GM21717 (cell line): ENCODE measurements around the gene LIM2.
"Not testable (repeated sequence)": the region's sequence is repeated elsewhere in the genome, so short reads cannot be mapped to it uniquely, and the experiment has no call there.

Experiments used
- ATAC-seq: cut with Tn5 transposase; IDR thresholded peaks from one replicate; pipeline ENCODE4 v1.9.1; 2021; ENCODE audit warnings: mild to moderate bottlenecking, moderate library complexity; ENCODE audit not compliant: unreplicated experiment

Gene LIM2

GRCh38 chr19:51387924-51388389, at the start of gene LIM2:
Gene LIM2, minus strand, starts transcription at chr19:51387974. Its CDS starts 531 bp downstream, at chr19:51387443.
- no peak for ATAC-seq

- no peak for ATAC-seq
These were observed 46.7 kb upstream of the LIM2 start for GRCh38 chr19:51434456-51434855.

- ATAC-seq, result no peak
These were observed 45.3 kb upstream of the LIM2 start for GRCh38 chr19:51433043-51433442.

GRCh38 chr19:51431124-51431523, 43.4 kb upstream of the LIM2 start:
- no peak for ATAC-seq

- no peak for ATAC-seq
These were observed 42.4 kb upstream of the LIM2 start for GRCh38 chr19:51430221-51430620.

- no peak for ATAC-seq
These were observed 39.4 kb upstream of the LIM2 start for GRCh38 chr19:51427201-51427600.

GRCh38 chr19:51422053-51422448, 34.3 kb upstream of the LIM2 start:
- no peak for ATAC-seq

GRCh38 chr19:51421229-51422052, 33.7 kb upstream of the LIM2 start:
- ATAC-seq, result no peak

GRCh38 chr19:51420511-51420910, 32.7 kb upstream of the LIM2 start:
- not testable (repeated sequence) for ATAC-seq

GRCh38 chr19:51418707-51419106, 30.9 kb upstream of the LIM2 start:
- no peak for ATAC-seq

- ATAC-seq, result peak; percentile 27
These were observed 30.0 kb upstream of the LIM2 start for GRCh38 chr19:51417810-51418157.

- ATAC-seq, result peak; percentile 55
These were observed 29.5 kb upstream of the LIM2 start, which contains the start of gene SIGLEC10 for GRCh38 chr19:51417107-51417809. Gene SIGLEC10, minus strand, starts transcription at chr19:51417642. Its CDS starts 61 bp downstream, at chr19:51417581.

- not testable (repeated sequence) for ATAC-seq
These were observed 28.6 kb upstream of the LIM2 start for GRCh38 chr19:51416422-51416821.

GRCh38 chr19:51415187-51415586, 27.4 kb upstream of the LIM2 start:
- no peak for ATAC-seq

- no peak for ATAC-seq
These were observed 23.4 kb upstream of the LIM2 start for GRCh38 chr19:51410950-51411748.

GRCh38 chr19:51407511-51408131, 19.8 kb upstream of the LIM2 start:
- ATAC-seq, result no peak

GRCh38 chr19:51402117-51402516, 14.3 kb upstream of the LIM2 start:
- no peak for ATAC-seq

GRCh38 chr19:51399936-51400335, 12.2 kb upstream of the LIM2 start:
- ATAC-seq, result not testable (repeated sequence)

GRCh38 chr19:51399231-51399630, 11.5 kb upstream of the LIM2 start:
- ATAC-seq, result no peak

GRCh38 chr19:51398096-51398704, 10.4 kb upstream of the LIM2 start:
- ATAC-seq, result no peak
